Fibroblast of skin of abdomen (primary cell): ENCODE measurements around the gene SMC1B.
"Not testable (repeated sequence)": the region's sequence is repeated elsewhere in the genome, so short reads cannot be mapped to it uniquely, and the experiment has no call there.

ENCODE experiments used
- DNase-seq: peaks from one replicate; pipeline ENCODE4 v3.0.0-alpha.2; 2013

Gene SMC1B

GRCh38 chr22:45296628-45297297, 116.6 kb downstream of the SMC1B start:
- DNase-seq = no peak

- no peak for DNase-seq
Observed at GRCh38 chr22:45295492-45295891, 117.9 kb downstream of the SMC1B start.

- DNase-seq = not testable (repeated sequence)
Observed at GRCh38 chr22:45295004-45295403, 118.4 kb downstream of the SMC1B start.
